HepG2 (cell line): Measurements from ENCODE around the gene SYT13. TPM values are rescaled to one million over a fixed set of nuclear protein-coding genes. Genes with fewer than 3 reads are reported as not detected.

Experiments
- ATAC-seq: fragments of 200-7000 bp; cut with Tn5 transposase; 3 replicates; pipeline ENCODE4 v1.9.1; 2020; ENCODE audit warnings: mild to moderate bottlenecking, moderate library complexity
- BruUV-seq: library from RNA; stranded (reverse); fragments of 400-500 nt; replicated peaks from 2 replicates; lab custom pipeline; 2021; lab: Mats Ljungman, UMichigan
- CTCF ChIA-PET: fragments of 300-600 bp; formaldehyde crosslinking; extraction: SDS; loops from one replicate; lab custom pipeline; 2021; ENCODE audit warnings: low total read pairs, inconsistent platforms, low intra/inter-chr PET ratio; lab: Yijun Ruan, JAX
- POLR2A ChIA-PET: fragments of 350-600 bp; sonication (Branson Sonifier 250); formaldehyde crosslinking; loops from one replicate; lab custom pipeline; 2020; ENCODE audit warnings: antibody characterized with exemption, inconsistent platforms; lab: Yijun Ruan, JAX
- DNase-seq: peaks from one replicate; pipeline ENCODE4 v3.0.0-alpha.2; 2015; ENCODE audit warnings: low spot score
- FAIRE-seq: peaks from 3 replicates; lab custom pipeline; 2011; peaks lifted over from hg19 to GRCh38; lab: Jason Lieb, UNC
- H2AFZ ChIP-seq: one replicate; pipeline ENCODE4 v1.6.1; 2011; ENCODE audit warnings: low read length, inconsistent platforms
- H3K27ac ChIP-seq: fragments of 300-600 bp; 3 replicates; pipeline ENCODE4 v1.8.0; 2011; ENCODE audit warnings: mixed run types, mild to moderate bottlenecking, mixed read lengths, low read length, inconsistent platforms; ENCODE audit not compliant: insufficient read depth; ENCODE audit errors: extremely low read length
- H3K27me3 ChIP-seq, 2 experiments: fragments of 200-600 bp in 1 of 2; 2 replicates in 1 of 2; 3 replicates in 1 of 2; pipeline versions ENCODE4 v1.6.0 to v1.8.0; 2011; ENCODE audit warnings: low read length in 2 of 2, mild to moderate bottlenecking in 2 of 2, moderate library complexity in 2 of 2, inconsistent platforms in 1 of 2; ENCODE audit not compliant: insufficient read depth in 2 of 2, control insufficient read depth in 1 of 2
- H3K36me3 ChIP-seq, 2 experiments: fragments of 200-600 bp in 1 of 2; replicated peaks in 1 of 2; 2 replicates in 1 of 2; 3 replicates in 1 of 2; pipeline versions ENCODE4 v1.5.1 to v1.8.0; 2011; ENCODE audit warnings: low read length in 2 of 2, inconsistent platforms in 1 of 2; ENCODE audit not compliant: insufficient read depth in 2 of 2, control insufficient read depth in 1 of 2
- H3K4me1 ChIP-seq: 2 replicates; pipeline ENCODE4 v1.5.1; 2012; ENCODE audit warnings: low read length, inconsistent platforms; ENCODE audit not compliant: insufficient read depth
- H3K4me2 ChIP-seq: 2 replicates; pipeline ENCODE4 v1.6.0; 2011; ENCODE audit warnings: low read depth, low read length, inconsistent platforms
- H3K4me3 ChIP-seq, 3 experiments: fragments of 200-600 bp in 1 of 3; sonication (generic), shearing (Covaris generic) in 1 of 3; replicated peaks in 1 of 3; 2 replicates each; pipeline ENCODE4 v1.5.1; 2011 to 2016; ENCODE audit warnings: low read length in 3 of 3, inconsistent platforms in 2 of 3, low read depth in 2 of 3, mild to moderate bottlenecking in 2 of 3, control low read depth in 1 of 3, mixed read lengths in 1 of 3; ENCODE audit not compliant: insufficient read depth in 1 of 3
- H3K79me2 ChIP-seq: one replicate; pipeline ENCODE4 v1.6.1; 2011; ENCODE audit warnings: low read length, inconsistent platforms; ENCODE audit not compliant: insufficient read depth
- H3K9ac ChIP-seq: 2 replicates; pipeline ENCODE4 v1.6.0; 2011; ENCODE audit warnings: mild to moderate bottlenecking, low read depth, low read length, inconsistent platforms; ENCODE audit not compliant: insufficient read depth
- H3K9me3 ChIP-seq: 2 replicates; pipeline ENCODE4 v1.5.1; 2012; ENCODE audit warnings: mild to moderate bottlenecking, low read length
- H4K20me1 ChIP-seq: 2 replicates; pipeline ENCODE4 v1.6.0; 2011; ENCODE audit warnings: inconsistent platforms, mild to moderate bottlenecking, low read length, moderate library complexity; ENCODE audit not compliant: insufficient read depth
- IKZF5 ChIP-seq: IDR thresholded peaks from 2 replicates; pipeline ENCODE4 v1.6.1; 2018; ENCODE audit warnings: missing genetic modification reagents, mild to moderate bottlenecking, missing compliant biosample characterization
- KLF6 ChIP-seq: IDR thresholded peaks from 2 replicates; pipeline ENCODE4 v1.8.0; 2016; ENCODE audit warnings: missing biosample characterization, missing genetic modification reagents
- SATB2 ChIP-seq: sonication (generic); formaldehyde crosslinking; IDR thresholded peaks from 2 replicates; pipeline ENCODE4 v1.5.0; 2020; ENCODE audit warnings: missing genetic modification reagents
- ZBTB43 ChIP-seq: sonication (generic); formaldehyde crosslinking; conservative IDR thresholded peaks from 2 replicates; pipeline ENCODE4 v1.4.0; 2020; ENCODE audit warnings: missing genetic modification reagents
- ZC3H4 ChIP-seq: sonication (generic); formaldehyde crosslinking; IDR thresholded peaks from 2 replicates; pipeline ENCODE4 v1.4.0; 2020; ENCODE audit warnings: missing genetic modification reagents, borderline replicate concordance
- ZNF350 ChIP-seq: sonication (generic); formaldehyde crosslinking; IDR thresholded peaks from 2 replicates; pipeline ENCODE4 v1.4.0; 2020; ENCODE audit warnings: mild to moderate bottlenecking, low read depth, missing genetic modification reagents, borderline replicate concordance
- ZNF501 ChIP-seq: sonication (generic); formaldehyde crosslinking; IDR thresholded peaks from 2 replicates; pipeline ENCODE4 v1.5.1; 2020; ENCODE audit warnings: mild to moderate bottlenecking, moderate library complexity, missing genetic modification reagents
- ZNF558 ChIP-seq: sonication (generic); formaldehyde crosslinking; IDR thresholded peaks from 2 replicates; pipeline ENCODE4 v1.9.0; 2022; ENCODE audit warnings: mild to moderate bottlenecking, missing genetic modification reagents, borderline replicate concordance
- ZNF672 ChIP-seq: sonication (generic); formaldehyde crosslinking; IDR thresholded peaks from 2 replicates; pipeline ENCODE4 v1.8.1; 2022; ENCODE audit warnings: missing genetic modification reagents
- ZSCAN25 ChIP-seq: sonication (generic); formaldehyde crosslinking; IDR thresholded peaks from 2 replicates; pipeline ENCODE4 v1.8.0; 2022; ENCODE audit warnings: mild to moderate bottlenecking, missing genetic modification reagents
- WGBS: methylation state at CpG from one replicate; pipeline ENCODE4 v1.1.6; 2017; ENCODE audit warnings: low lambda C conversion rate; 5-methylcytosine and 5-hydroxymethylcytosine counted together
- in situ Hi-C: cut with HindIII; loops from 2 replicates; pipeline ENCODE4 v1.10.0; 2017; ENCODE audit warnings: low pct_unique_long_range_greater_than_20kb; ENCODE audit not compliant: extremely low pct_ligation_motif_present
- intact Hi-C: fragments of 100-400 bp; cut with micrococcal nuclease; formaldehyde crosslinking; loops from one replicate; pipeline ENCODE4 v1.10.0; 2022; ENCODE audit not compliant: unreplicated experiment
- polyA plus RNA-seq, 8 experiments: library from polyadenylated mRNA; depleted of rRNA in 3 of 8; stranded (reverse) in 7 of 8; unstranded in 1 of 8; fragments of >200 nt; fragmentation: Illumina TruSeq in 4 of 8; extraction: Trizol in 4 of 8; gene quantifications; 2 replicates each; pipeline versions ENCODE4 v1.2.1 to v1.2.3, GENCODE V29; 2011 to 2016; ENCODE audit warnings: low read depth in 4 of 8, missing spikeins in 1 of 8, mixed read lengths in 1 of 8; ENCODE audit not compliant: insufficient read depth in 1 of 8
- total RNA-seq, 5 experiments: library from RNA; depleted of rRNA; stranded (reverse); fragments of >200 nt; fragmentation: Illumina TruSeq; extraction: Trizol; gene quantifications; 2 replicates each; pipeline ENCODE4 v1.2.3, GENCODE V29; 2016; ENCODE audit warnings: low read depth in 1 of 5

SYT13 gene
- total and polyA plus RNA-seq, 2 of the 13 experiments (the other 11 are each of a cell fraction or from before 2014, with no cell fraction given): 0.02 to 0.13 TPM

- H4K20me1 ChIP-seq: no peaks in the 10 kb centered on the region
- CTCF ChIA-PET: no interaction called here
- H3K79me2 ChIP-seq: no peaks in the 10 kb centered on the region
- DNase-seq: no peak
- H3K27me3 ChIP-seq: peaks cover 5 to 29% of the 10 kb centered on the region in 2 experiments; a peak in 4 of 5 replicates
- in situ Hi-C loops (no loop called here), intact Hi-C loops (no loop called here)
- no peaks in the 10 kb centered on the region for H3K9me3 ChIP-seq
- no peak overlapping the region for H3K4me2 ChIP-seq
- H3K4me1 ChIP-seq: no peaks in the 10 kb centered on the region
- no peak overlapping the region for H2AFZ ChIP-seq
- 20% methylated on average over 1 of the region's 3 CpGs for WGBS
- no peak overlapping the region for H3K4me3 ChIP-seq
- BruUV-seq: no TSS peak
- no peak for TF ChIP-seq ZC3H4 (CRISPR knock-in tag)
- TF ChIP-seq KLF6: no peak
- POLR2A ChIA-PET: no interaction called here
- no peaks in the 10 kb centered on the region for H3K36me3 ChIP-seq
- FAIRE-seq: no peak
- no peak overlapping the region for H3K9ac ChIP-seq
- no peak for ATAC-seq
- no peak overlapping the region for H3K27ac ChIP-seq
Observed at GRCh38 chr11:45300715-45301114, 14.6 kb upstream of the SYT13 start.

DNA sequence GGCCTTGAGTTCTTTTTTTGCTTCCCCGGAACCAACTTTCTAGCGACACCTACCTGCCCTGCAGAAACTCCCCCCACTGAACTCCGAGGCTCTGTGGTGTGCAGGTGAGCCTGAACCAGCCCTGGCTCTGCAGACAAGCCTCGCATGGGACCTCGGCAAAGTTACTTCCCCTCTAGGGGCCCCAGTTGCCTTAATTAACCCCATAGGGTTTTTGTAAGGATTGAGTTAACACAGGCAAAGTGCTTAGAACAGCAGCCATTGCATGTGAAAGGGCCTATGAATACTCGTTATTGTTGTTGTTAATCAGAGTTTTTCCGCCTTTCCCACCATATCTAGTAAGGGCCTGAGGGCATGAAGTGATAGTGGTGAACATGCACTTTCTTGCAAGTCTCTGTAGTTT lies 12.6 kb upstream of the SYT13 start:
- H3K4me2 ChIP-seq: no peak overlapping the region
- no peak for FAIRE-seq
- no peaks in the 10 kb centered on the region for H3K79me2 ChIP-seq
- H3K27me3 ChIP-seq: peaks cover 1 to 9% of the 10 kb centered on the region in 2 experiments; a peak in 4 of 5 replicates
- no peak overlapping the region for H3K27ac ChIP-seq
- 8% methylated on average over 6 of the region's 7 CpGs for WGBS
- H4K20me1 ChIP-seq: no peaks in the 10 kb centered on the region
- no peaks in the 10 kb centered on the region for H3K36me3 ChIP-seq
- no TSS peak for BruUV-seq
- ChIA-PET CTCF (no interaction called here), POLR2A (no interaction called here)
- in situ Hi-C loops (no loop called here), intact Hi-C loops (no loop called here)
- no peak overlapping the region for H3K9ac ChIP-seq
- H3K4me1 ChIP-seq: no peaks in the 10 kb centered on the region
- H3K4me3 ChIP-seq: no peak overlapping the region
- no peak for TF ChIP-seq ZSCAN25 (CRISPR knock-in tag)
- no peak for TF ChIP-seq ZNF350
- TF ChIP-seq ZNF672 (CRISPR knock-in tag): no peak
- no peak for TF ChIP-seq IKZF5 (CRISPR knock-in tag)
- no peak for TF ChIP-seq SATB2 (CRISPR knock-in tag)
- no peak for TF ChIP-seq ZNF558
- no peak for TF ChIP-seq ZBTB43 (CRISPR knock-in tag)
- TF ChIP-seq ZNF501 (CRISPR knock-in tag): no peak
- TF ChIP-seq, all 625 proteins: peak for 0
- no peak for DNase-seq
- no peak for ATAC-seq
- Histone ChIP-seq H3K9me3 (no peaks in the 10 kb centered on the region), H2AFZ (no peak overlapping the region)
